HUES48 (cell line): Measurements from ENCODE around the gene NGFR.

ENCODE experiments used
- H3K27ac ChIP-seq: one replicate; pipeline ENCODE4 v1.7.0; 2013; ENCODE audit warnings: low read depth, low read length, inconsistent platforms
- H3K27me3 ChIP-seq: 2 replicates; pipeline ENCODE4 v1.6.1; 2013; ENCODE audit warnings: mild to moderate bottlenecking, low read length; ENCODE audit not compliant: control insufficient read depth, insufficient read depth
- H3K36me3 ChIP-seq: 2 replicates; pipeline ENCODE4 v1.6.1; 2013; ENCODE audit warnings: low read length; ENCODE audit not compliant: control insufficient read depth, insufficient read depth
- H3K4me1 ChIP-seq: 2 replicates; pipeline ENCODE4 v1.6.1; 2013; ENCODE audit warnings: mild to moderate bottlenecking, low read length; ENCODE audit not compliant: control insufficient read depth, insufficient read depth
- H3K4me3 ChIP-seq: 2 replicates; pipeline ENCODE4 v1.5.1; 2013; ENCODE audit warnings: mild to moderate bottlenecking, low read depth, low read length
- H3K9ac ChIP-seq: 2 replicates; pipeline ENCODE4 v1.6.1; 2013; ENCODE audit warnings: mild to moderate bottlenecking, low read depth, low read length, moderate library complexity
- H3K9me3 ChIP-seq: 2 replicates; pipeline ENCODE4 v1.6.1; 2013; ENCODE audit warnings: low read length; ENCODE audit not compliant: control insufficient read depth, insufficient read depth

Gene NGFR

DNA sequence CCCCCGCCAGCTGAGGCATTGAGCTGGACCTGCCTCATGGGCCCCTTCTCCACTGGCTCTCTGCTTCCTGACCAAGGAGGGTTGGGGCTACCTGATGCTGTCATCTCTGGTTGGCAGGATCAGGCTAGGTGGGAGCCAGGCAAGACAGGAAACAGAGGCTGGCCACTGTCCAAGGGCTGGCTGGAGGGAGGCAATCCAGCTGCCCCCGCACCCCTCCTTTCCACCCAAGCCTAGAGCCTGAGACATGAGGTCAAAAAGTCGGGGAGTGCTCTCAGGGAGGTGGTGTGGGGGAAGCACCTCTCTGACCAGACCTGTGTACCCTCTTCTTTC, 14.5 kb downstream of the NGFR start:
- Histone ChIP-seq H3K9me3 (no peaks in the 10 kb centered on the region), H3K4me1 (peaks cover 29% of the 10 kb centered on the region), H3K36me3 (no peaks in the 10 kb centered on the region), H3K27me3 (no peaks in the 10 kb centered on the region; the same call in 1 of the 2 replicates), H3K4me3 (no peak overlapping the region), H3K27ac (no peak overlapping the region), H3K9ac (no peak overlapping the region)

DNA sequence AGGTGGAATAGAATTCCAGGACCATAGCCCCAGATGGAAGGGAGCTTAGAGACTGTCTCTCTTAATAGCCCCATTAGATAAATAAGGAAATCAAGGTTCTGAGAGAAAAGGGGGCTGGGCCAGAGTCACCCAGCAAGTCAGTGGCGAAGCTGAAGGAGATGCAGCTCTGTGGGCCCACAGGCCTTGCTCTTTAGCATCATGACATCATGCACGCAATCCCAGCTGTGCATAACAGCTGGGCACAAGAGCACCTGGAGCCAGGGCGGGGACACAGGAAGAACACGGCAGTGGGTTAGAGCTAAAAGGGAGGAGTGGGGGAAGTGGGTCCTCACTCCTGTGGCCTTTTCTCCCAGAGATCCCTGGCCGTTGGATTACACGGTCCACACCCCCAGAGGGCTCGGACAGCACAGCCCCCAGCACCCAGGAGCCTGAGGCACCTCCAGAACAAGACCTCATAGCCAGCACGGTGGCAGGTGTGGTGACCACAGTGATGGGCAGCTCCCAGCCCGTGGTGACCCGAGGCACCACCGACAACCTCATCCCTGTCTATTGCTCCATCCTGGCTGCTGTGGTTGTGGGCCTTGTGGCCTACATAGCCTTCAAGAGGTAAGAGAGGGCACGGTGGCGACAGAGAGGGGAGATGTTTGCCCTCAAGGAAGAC, 15.1 kb downstream of the NGFR start:
- H3K4me1 ChIP-seq: peaks cover 36% of the 10 kb centered on the region
- H3K9ac ChIP-seq: no peak overlapping the region
- no peaks in the 10 kb centered on the region for H3K9me3 ChIP-seq
- no peak overlapping the region for H3K27ac ChIP-seq
- no peaks in the 10 kb centered on the region for H3K36me3 ChIP-seq
- no peak overlapping the region for H3K4me3 ChIP-seq
- no peaks in the 10 kb centered on the region; the same call in 1 of the 2 replicates for H3K27me3 ChIP-seq

DNA sequence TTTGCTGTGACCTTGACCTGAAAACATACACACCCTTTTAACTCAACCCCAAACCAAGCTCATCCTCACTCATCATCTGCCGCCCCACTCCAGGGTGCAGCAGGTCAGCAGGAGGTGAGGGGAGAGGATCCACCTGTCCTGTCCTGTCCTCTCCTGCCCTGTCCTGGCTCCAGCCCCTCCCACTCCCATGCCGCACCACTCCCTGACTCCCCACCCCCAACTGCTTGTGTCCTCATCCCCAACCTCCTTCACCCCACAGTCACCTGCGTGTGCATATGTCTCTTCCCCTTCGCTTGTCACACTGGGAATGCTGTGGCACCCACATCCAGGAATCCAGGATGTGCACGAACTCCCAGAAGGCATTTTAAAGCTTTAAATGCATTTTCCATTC, 15.6 kb downstream of the NGFR start:
- H3K9me3 ChIP-seq: no peaks in the 10 kb centered on the region
- no peak overlapping the region for H3K9ac ChIP-seq
- peaks cover 40% of the 10 kb centered on the region for H3K4me1 ChIP-seq
- H3K36me3 ChIP-seq: no peaks in the 10 kb centered on the region
- H3K4me3 ChIP-seq: no peak overlapping the region
- no peaks in the 10 kb centered on the region; the same call in 1 of the 2 replicates for H3K27me3 ChIP-seq
- H3K27ac ChIP-seq: no peak overlapping the region

DNA sequence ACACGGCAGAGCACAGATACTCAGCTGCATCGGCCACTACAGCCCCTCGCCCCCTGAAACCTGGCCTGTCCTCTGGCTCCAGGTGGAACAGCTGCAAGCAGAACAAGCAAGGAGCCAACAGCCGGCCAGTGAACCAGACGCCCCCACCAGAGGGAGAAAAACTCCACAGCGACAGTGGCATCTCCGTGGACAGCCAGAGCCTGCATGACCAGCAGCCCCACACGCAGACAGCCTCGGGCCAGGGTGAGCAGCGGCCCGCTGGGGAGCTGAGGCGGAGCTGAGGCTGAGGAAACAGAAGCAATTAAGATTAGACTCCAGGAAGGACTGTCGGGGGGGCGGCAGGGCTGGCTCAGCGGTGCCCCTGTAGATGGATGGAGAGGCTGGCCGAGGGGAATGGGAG, 16.7 kb downstream of the NGFR start:
- no peaks in the 10 kb centered on the region; the same call in 1 of the 2 replicates for H3K27me3 ChIP-seq
- H3K4me3 ChIP-seq: no peak overlapping the region
- no peak overlapping the region for H3K9ac ChIP-seq
- peaks cover 42% of the 10 kb centered on the region for H3K4me1 ChIP-seq
- no peaks in the 10 kb centered on the region for H3K9me3 ChIP-seq
- H3K36me3 ChIP-seq: no peaks in the 10 kb centered on the region
- H3K27ac ChIP-seq: no peak overlapping the region

DNA sequence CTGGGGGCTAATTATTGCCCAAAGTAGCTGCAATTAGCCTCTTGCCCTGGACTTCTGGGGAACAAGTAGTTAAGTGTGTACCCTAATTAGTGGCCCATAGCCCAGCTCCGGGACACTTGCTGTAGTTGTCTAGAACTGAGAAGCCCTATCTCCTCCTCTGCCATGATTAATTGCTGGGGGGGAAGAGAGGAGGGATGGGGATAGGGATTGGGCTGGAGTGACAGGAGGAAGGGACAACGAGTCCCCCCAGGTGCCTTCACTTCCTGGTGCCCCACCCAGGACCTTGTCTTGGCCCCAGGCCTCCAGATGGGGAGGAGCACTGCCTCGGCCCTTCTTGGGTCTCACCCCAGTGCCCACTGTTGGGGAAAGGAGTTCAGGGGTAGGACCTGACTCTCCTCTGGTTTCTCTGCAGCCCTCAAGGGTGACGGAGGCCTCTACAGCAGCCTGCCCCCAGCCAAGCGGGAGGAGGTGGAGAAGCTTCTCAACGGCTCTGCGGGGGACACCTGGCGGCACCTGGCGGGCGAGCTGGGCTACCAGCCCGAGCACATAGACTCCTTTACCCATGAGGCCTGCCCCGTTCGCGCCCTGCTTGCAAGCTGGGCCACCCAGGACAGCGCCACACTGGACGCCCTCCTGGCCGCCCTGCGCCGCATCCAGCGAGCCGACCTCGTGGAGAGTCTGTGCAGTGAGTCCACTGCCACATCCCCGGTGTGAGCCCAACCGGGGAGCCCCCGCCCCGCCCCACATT, 17.4 kb downstream of the NGFR start:
- H3K27ac ChIP-seq: no peak overlapping the region
- peaks cover 42% of the 10 kb centered on the region for H3K4me1 ChIP-seq
- no peaks in the 10 kb centered on the region for H3K36me3 ChIP-seq
- H3K9ac ChIP-seq: no peak overlapping the region
- H3K27me3 ChIP-seq: no peaks in the 10 kb centered on the region; the same call in 1 of the 2 replicates
- no peak overlapping the region for H3K4me3 ChIP-seq
- H3K9me3 ChIP-seq: no peaks in the 10 kb centered on the region

DNA sequence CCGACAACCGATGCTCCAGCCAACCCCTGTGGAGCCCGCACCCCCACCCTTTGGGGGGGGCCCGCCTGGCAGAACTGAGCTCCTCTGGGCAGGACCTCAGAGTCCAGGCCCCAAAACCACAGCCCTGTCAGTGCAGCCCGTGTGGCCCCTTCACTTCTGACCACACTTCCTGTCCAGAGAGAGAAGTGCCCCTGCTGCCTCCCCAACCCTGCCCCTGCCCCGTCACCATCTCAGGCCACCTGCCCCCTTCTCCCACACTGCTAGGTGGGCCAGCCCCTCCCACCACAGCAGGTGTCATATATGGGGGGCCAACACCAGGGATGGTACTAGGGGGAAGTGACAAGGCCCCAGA, 17.9 kb downstream of the NGFR start:
- peaks cover 37% of the 10 kb centered on the region for H3K4me1 ChIP-seq
- H3K9me3 ChIP-seq: no peaks in the 10 kb centered on the region
- H3K9ac ChIP-seq: no peak overlapping the region

DNA sequence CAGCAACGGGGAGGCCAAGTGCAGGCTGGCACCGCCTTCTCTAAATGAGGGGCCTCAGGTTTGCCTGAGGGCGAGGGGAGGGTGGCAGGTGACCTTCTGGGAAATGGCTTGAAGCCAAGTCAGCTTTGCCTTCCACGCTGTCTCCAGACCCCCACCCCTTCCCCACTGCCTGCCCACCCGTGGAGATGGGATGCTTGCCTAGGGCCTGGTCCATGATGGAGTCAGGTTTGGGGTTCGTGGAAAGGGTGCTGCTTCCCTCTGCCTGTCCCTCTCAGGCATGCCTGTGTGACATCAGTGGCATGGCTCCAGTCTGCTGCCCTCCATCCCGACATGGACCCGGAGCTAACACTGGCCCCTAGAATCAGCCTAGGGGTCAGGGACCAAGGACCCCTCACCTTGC, 18.5 kb downstream of the NGFR start:
- Histone ChIP-seq H3K27ac (no peak overlapping the region), H3K4me3 (no peak overlapping the region), H3K36me3 (no peaks in the 10 kb centered on the region), H3K4me1 (peaks cover 32% of the 10 kb centered on the region), H3K9ac (no peak overlapping the region), H3K27me3 (no peaks in the 10 kb centered on the region; the same call in 1 of the 2 replicates), H3K9me3 (no peaks in the 10 kb centered on the region)

More for the DNA sequence above, 17.9 kb downstream of the NGFR start:
- Histone ChIP-seq H3K27ac (no peak overlapping the region), H3K36me3 (no peaks in the 10 kb centered on the region), H3K27me3 (no peaks in the 10 kb centered on the region; the same call in 1 of the 2 replicates), H3K4me3 (no peak overlapping the region)

DNA sequence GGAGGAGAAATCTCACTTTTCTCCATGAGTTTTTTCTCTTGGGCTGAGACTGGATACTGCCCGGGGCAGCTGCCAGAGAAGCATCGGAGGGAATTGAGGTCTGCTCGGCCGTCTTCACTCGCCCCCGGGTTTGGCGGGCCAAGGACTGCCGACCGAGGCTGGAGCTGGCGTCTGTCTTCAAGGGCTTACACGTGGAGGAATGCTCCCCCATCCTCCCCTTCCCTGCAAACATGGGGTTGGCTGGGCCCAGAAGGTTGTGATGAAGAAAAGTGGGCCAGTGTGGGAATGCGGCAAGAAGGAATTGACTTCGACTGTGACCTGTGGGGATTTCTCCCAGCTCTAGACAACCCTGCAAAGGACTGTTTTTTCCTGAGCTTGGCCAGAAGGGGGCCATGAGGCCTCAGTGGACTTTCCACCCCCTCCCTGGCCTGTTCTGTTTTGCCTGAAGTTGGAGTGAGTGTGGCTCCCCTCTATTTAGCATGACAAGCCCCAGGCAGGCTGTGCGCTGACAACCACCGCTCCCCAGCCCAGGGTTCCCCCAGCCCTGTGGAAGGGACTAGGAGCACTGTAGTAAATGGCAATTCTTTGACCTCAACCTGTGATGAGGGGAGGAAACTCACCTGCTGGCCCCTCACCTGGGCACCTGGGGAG, 19.1 kb downstream of the NGFR start:
- no peaks in the 10 kb centered on the region for H3K9me3 ChIP-seq
- H3K4me3 ChIP-seq: no peak overlapping the region
- no peak overlapping the region for H3K27ac ChIP-seq
- H3K4me1 ChIP-seq: peaks cover 29% of the 10 kb centered on the region
- H3K36me3 ChIP-seq: no peaks in the 10 kb centered on the region
- no peak overlapping the region for H3K9ac ChIP-seq
- H3K27me3 ChIP-seq: no peaks in the 10 kb centered on the region

DNA sequence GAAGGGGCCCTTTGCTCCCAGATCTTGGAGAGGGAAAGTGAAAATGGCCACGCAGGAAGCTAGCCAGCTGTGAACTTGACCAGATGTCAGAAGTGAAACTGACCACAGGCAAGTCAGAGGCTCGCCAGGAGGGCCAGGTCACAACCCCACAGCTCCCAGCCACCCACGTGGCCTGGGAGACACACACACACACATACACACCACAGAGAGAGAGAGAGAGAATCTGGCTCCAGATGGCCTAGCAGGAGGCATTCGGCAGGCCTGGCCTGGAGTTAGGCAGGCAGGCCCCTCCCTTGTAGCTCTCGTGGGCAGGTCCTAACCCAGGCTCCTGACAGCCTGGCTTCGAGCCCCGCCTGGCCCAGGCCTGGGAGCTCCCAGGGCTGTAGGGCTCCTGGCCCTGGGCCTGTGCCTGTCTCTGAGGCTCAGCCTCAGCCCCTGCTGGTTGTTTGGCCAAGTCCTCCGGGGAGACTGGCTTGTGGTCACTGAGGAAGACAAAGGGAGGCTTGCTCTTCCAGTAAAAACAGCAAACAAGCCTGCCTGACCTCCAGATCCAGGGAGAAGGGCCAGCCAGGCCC, 20.2 kb downstream of the NGFR start:
- no peak overlapping the region for H3K9ac ChIP-seq
- peak overlapping the region; percentile 76 for H3K27ac ChIP-seq
- H3K27me3 ChIP-seq: no peaks in the 10 kb centered on the region

DNA sequence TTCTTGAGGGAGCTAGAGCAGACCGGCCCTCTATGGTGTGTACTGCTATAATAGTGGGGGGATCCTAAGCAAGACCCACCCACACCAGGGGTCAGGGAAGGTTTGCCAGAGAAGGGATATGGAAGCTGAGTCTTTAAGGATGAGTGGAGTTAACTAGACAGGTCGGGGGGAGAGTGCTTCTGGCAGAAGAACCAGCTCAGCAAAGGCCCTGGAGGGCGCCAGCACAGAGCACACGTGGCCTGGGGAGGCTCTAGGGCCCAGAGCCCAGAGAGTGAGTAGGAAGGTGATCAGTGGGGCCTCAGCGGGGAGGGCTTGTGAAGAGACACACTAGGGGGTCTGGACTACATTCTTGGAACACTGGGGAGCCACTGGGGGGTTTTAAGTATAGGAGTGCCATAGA, 21.1 kb downstream of the NGFR start:
- Histone ChIP-seq H3K27me3 (no peaks in the 10 kb centered on the region), H3K27ac (no peak overlapping the region), H3K4me1 (peaks cover 29% of the 10 kb centered on the region), H3K36me3 (no peaks in the 10 kb centered on the region), H3K9ac (no peak overlapping the region), H3K9me3 (no peaks in the 10 kb centered on the region), H3K4me3 (no peak overlapping the region)

More for the DNA sequence above, 20.2 kb downstream of the NGFR start:
- peaks cover 29% of the 10 kb centered on the region for H3K4me1 ChIP-seq
- no peaks in the 10 kb centered on the region for H3K9me3 ChIP-seq
- H3K4me3 ChIP-seq: no peak overlapping the region
- H3K36me3 ChIP-seq: no peaks in the 10 kb centered on the region
